GM23338 (cell line): ENCODE results near the gene GPC6. TPM values are rescaled to one million over a fixed set of nuclear protein-coding genes. Genes with fewer than 3 reads are reported as not detected.

Source experiments
- ATAC-seq: fragments of 200-7000 bp; cut with Tn5 transposase; 3 replicates; pipeline ENCODE4 v1.9.1; 2020
- DNase-seq: peaks from one replicate; pipeline ENCODE4 v3.0.0-alpha.2; 2015; ENCODE audit warnings: low spot score
- H2AFZ ChIP-seq: fragments of 200-600 bp; sonication (generic); 2 replicates; pipeline ENCODE4 v1.8.0; 2016; ENCODE audit warnings: antibody characterized with exemption, mild to moderate bottlenecking, moderate library complexity
- H3F3A ChIP-seq: fragments of 200-600 bp; sonication (generic); replicated peaks from 2 replicates; pipeline ENCODE4 v1.8.0; 2017; ENCODE audit warnings: antibody characterized with exemption, mixed run types, low read depth
- H3K27ac ChIP-seq: fragments of 200-600 bp; sonication (generic); 2 replicates; pipeline ENCODE4 v1.6.1; 2016; ENCODE audit warnings: low read depth
- H3K27me3 ChIP-seq: fragments of 200-600 bp; sonication (generic); 2 replicates; pipeline ENCODE4 v1.8.0; 2016; ENCODE audit warnings: mild to moderate bottlenecking, mixed run types, moderate library complexity; ENCODE audit not compliant: insufficient read depth
- H3K36me3 ChIP-seq: fragments of 200-600 bp; sonication (generic); 2 replicates; pipeline ENCODE4 v1.8.0; 2016; ENCODE audit warnings: mild to moderate bottlenecking; ENCODE audit not compliant: insufficient read depth
- H3K4me1 ChIP-seq: fragments of 200-600 bp; sonication (generic); 2 replicates; pipeline ENCODE4 v1.8.0; 2016; ENCODE audit warnings: mild to moderate bottlenecking, moderate library complexity; ENCODE audit not compliant: insufficient read depth
- H3K4me2 ChIP-seq: fragments of 200-600 bp; sonication (generic); 2 replicates; pipeline ENCODE4 v1.7.1; 2017; ENCODE audit warnings: mixed run types
- H3K4me3 ChIP-seq: fragments of 200-600 bp; sonication (generic); 2 replicates; pipeline ENCODE4 v1.6.1; 2016; ENCODE audit warnings: mixed run types
- H3K79me2 ChIP-seq: fragments of 200-600 bp; sonication (generic); replicated peaks from 2 replicates; pipeline ENCODE4 v1.8.0; 2017; ENCODE audit warnings: mild to moderate bottlenecking; ENCODE audit not compliant: insufficient read depth
- H3K9me2 ChIP-seq: fragments of 200-600 bp; sonication (generic); 2 replicates; pipeline ENCODE4 v1.8.0; 2017; ENCODE audit not compliant: insufficient read depth
- H4K20me1 ChIP-seq: fragments of 200-600 bp; sonication (generic); replicated peaks from 2 replicates; pipeline ENCODE4 v1.8.0; 2017; ENCODE audit warnings: mild to moderate bottlenecking; ENCODE audit not compliant: insufficient read depth
- H3K27ac Mint-ChIP-seq: 2 replicates; pipeline ENCODE4 v1.8.0; 2020; ENCODE audit warnings: inconsistent platforms, mild to moderate bottlenecking, moderate library complexity, mixed read lengths
- H3K27me3 Mint-ChIP-seq: 3 replicates; pipeline ENCODE4 v1.8.0; 2022; ENCODE audit warnings: low read depth, mild to moderate bottlenecking, moderate library complexity, mixed read lengths, inconsistent platforms; ENCODE audit not compliant: insufficient read depth, poor library complexity
- H3K36me3 Mint-ChIP-seq: 3 replicates; pipeline ENCODE4 v1.8.0; 2021; ENCODE audit warnings: low read depth, mild to moderate bottlenecking, inconsistent platforms, moderate library complexity, mixed read lengths
- H3K4me1 Mint-ChIP-seq: 3 replicates; pipeline ENCODE4 v1.8.0; 2020; ENCODE audit warnings: mild to moderate bottlenecking, inconsistent platforms, mixed read lengths
- H3K4me3 Mint-ChIP-seq: 3 replicates; pipeline ENCODE4 v1.8.0; 2021; ENCODE audit warnings: moderate library complexity, mild to moderate bottlenecking, inconsistent platforms, mixed read lengths
- H3K9me3 Mint-ChIP-seq: 3 replicates; pipeline ENCODE4 v1.8.0; 2020; ENCODE audit warnings: moderate library complexity, mild to moderate bottlenecking, inconsistent platforms, mixed read lengths
- CREB1 ChIP-seq: fragments of 250-450 bp; sonication (Bioruptor Pico); IDR thresholded peaks from 2 replicates; pipeline ENCODE4 v1.5.0; 2020; ENCODE audit warnings: low read depth, mild to moderate bottlenecking, moderate library complexity
- CTCF ChIP-seq, 2 experiments: fragments of 200-600 bp in 1 of 2; sonication (generic) in 1 of 2; conservative IDR thresholded peaks; 2 replicates each; pipeline versions ENCODE4 v1.5.1 to v1.6.1; 2016 to 2017; ENCODE audit warnings: antibody characterized with exemption in 2 of 2, low read depth in 2 of 2, mild to moderate bottlenecking in 2 of 2, moderate library complexity in 1 of 2
- ETS1 ChIP-seq: IDR thresholded peaks from 2 replicates; pipeline ENCODE4 v1.6.1; 2016; ENCODE audit warnings: antibody characterized with exemption
- EZH2 ChIP-seq: fragments of 200-600 bp; sonication (generic); IDR thresholded peaks from one replicate; pipeline ENCODE4 v1.8.0; 2017; ENCODE audit warnings: antibody characterized with exemption, mild to moderate bottlenecking, low read depth; ENCODE audit not compliant: unreplicated experiment
- EZH2phosphoT487 ChIP-seq: fragments of 200-600 bp; sonication (generic); IDR thresholded peaks from one replicate; pipeline ENCODE4 v1.8.1; 2018; ENCODE audit warnings: antibody characterized with exemption; ENCODE audit not compliant: unreplicated experiment
- JUNB ChIP-seq: IDR thresholded peaks from one replicate; pipeline ENCODE4 v1.6.1; 2016; ENCODE audit warnings: antibody characterized with exemption; ENCODE audit not compliant: unreplicated experiment
- NANOG ChIP-seq: IDR thresholded peaks from 2 replicates; pipeline ENCODE4 v1.6.1; 2016; ENCODE audit warnings: antibody characterized with exemption, borderline replicate concordance
- REST ChIP-seq: IDR thresholded peaks from one replicate; pipeline ENCODE4 v1.6.1; 2018; ENCODE audit warnings: antibody characterized with exemption; ENCODE audit not compliant: unreplicated experiment
- ZNF331 ChIP-seq: fragments of 250-450 bp; sonication (Bioruptor Pico); IDR thresholded peaks from 2 replicates; pipeline ENCODE4 v1.5.0; 2020; ENCODE audit warnings: low read depth, mild to moderate bottlenecking, moderate library complexity
- ZNF462 ChIP-seq: fragments of 250-450 bp; sonication (Bioruptor Pico); IDR thresholded peaks from 2 replicates; pipeline ENCODE4 v1.5.0; 2020; ENCODE audit warnings: mild to moderate bottlenecking, moderate library complexity
- polyA plus RNA-seq: library from polyadenylated mRNA; unstranded; fragments of >200 nt; fragmentation: Nextera tagmentation; extraction: Ambion mirVana; gene quantifications from 2 replicates; pipeline ENCODE4 v1.2.1, GENCODE V29; 2016
- total RNA-seq: library from RNA; depleted of rRNA; stranded (reverse); fragments of >200 nt; shearing (Covaris generic); gene quantifications from 2 replicates; pipeline ENCODE4 v1.2.3, GENCODE V29; 2014

The GPC6 gene
- total and polyA plus RNA-seq, 2 experiments from 2014 or later = 6.4 to 28.6 TPM

- TF ChIP-seq CTCF (conservative IDR thresholded peaks at IDR 0.05; ENCODE audit: low read depth in 2 of 2) = no peak
These were observed 233.4 kb downstream of the GPC6 start (continued) for GRCh38 chr13:93460005-93460404.

GRCh38 chr13:93462151-93462550 is 235.5 kb downstream of the GPC6 start:
- no peaks in the 10 kb centered on the region for H3K36me3 ChIP-seq
- no peak for DNase-seq
- no peak for TF ChIP-seq ETS1
- TF ChIP-seq EZH2 = no peak
- no peak for TF ChIP-seq ZNF462 (CRISPR knock-in tag)
- TF ChIP-seq CTCF (conservative IDR thresholded peaks at IDR 0.05; ENCODE audit: low read depth in 2 of 2) = no peak
- TF ChIP-seq EZH2phosphoT487 = no peak
- no peak for TF ChIP-seq JUNB
- TF ChIP-seq NANOG = no peak
- TF ChIP-seq REST = no peak
- TF ChIP-seq ZNF331 (CRISPR knock-in tag) = no peak
- TF ChIP-seq CREB1 (CRISPR knock-in tag) = no peak

More at GRCh38 chr13:93462151-93462550, 235.5 kb downstream of the GPC6 start:
- Histone ChIP-seq H3K27me3 (no peaks in the 10 kb centered on the region), H3K4me3 (no peak overlapping the region), H3K79me2 (peaks cover 21% of the 10 kb centered on the region), H3F3A (no peaks in the 10 kb centered on the region), H3K9me2 (peaks cover 5% of the 10 kb centered on the region), H3K4me1 (peaks cover 4% of the 10 kb centered on the region; the same call in 1 of the 2 replicates), H3K4me2 (no peak overlapping the region), H3K27ac (no peak overlapping the region), H4K20me1 (no peaks in the 10 kb centered on the region), H2AFZ (no peak overlapping the region)
- H3K27ac Mint-ChIP-seq = no peak overlapping the region
- H3K4me1 Mint-ChIP-seq = peaks cover 5% of the 10 kb centered on the region; the same call in 1 of the 3 replicates
- no peak for ATAC-seq
- no peaks in the 10 kb centered on the region; the same call in 2 of the 3 replicates for H3K9me3 Mint-ChIP-seq
- H3K36me3 Mint-ChIP-seq = no peaks in the 10 kb centered on the region
- peaks cover 3% of the 10 kb centered on the region for H3K27me3 Mint-ChIP-seq
- no peak overlapping the region for H3K4me3 Mint-ChIP-seq
